ENCODE data around the gene SATB1.
A peak's percentile ranks its signal among the peaks of the same experiment; 100 is the strongest.

Gene SATB1

GRCh38 chr3:18402239-18402799 lies 22.8 kb downstream of the SATB1 start:
- DNase-seq, result no peak

GRCh38 chr3:18401300-18401961 lies 23.7 kb downstream of the SATB1 start:
- no peak for DNase-seq

- no peak for DNase-seq
Measured at GRCh38 chr3:18398448-18398847, 26.7 kb downstream of the SATB1 start.

DNA sequence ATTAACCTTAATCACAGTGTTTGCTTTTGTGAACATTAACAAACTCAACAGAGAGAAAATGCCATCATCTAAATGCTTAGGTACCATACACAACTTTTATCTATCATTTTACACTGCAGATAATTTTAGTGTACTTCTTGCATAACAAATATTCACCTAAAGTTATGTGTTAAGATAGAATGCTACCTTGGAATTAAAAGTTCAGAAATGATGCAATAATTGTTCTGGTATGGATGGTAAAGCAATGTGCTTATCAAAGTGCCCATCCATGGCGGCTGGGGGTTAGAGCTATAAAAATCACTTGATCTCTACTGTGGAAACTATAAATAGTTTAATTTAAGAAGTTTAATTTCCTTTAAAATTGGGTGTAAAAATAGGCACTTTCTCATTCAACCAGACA lies 28.7 kb downstream of the SATB1 start:
- no peak for DNase-seq

DNA sequence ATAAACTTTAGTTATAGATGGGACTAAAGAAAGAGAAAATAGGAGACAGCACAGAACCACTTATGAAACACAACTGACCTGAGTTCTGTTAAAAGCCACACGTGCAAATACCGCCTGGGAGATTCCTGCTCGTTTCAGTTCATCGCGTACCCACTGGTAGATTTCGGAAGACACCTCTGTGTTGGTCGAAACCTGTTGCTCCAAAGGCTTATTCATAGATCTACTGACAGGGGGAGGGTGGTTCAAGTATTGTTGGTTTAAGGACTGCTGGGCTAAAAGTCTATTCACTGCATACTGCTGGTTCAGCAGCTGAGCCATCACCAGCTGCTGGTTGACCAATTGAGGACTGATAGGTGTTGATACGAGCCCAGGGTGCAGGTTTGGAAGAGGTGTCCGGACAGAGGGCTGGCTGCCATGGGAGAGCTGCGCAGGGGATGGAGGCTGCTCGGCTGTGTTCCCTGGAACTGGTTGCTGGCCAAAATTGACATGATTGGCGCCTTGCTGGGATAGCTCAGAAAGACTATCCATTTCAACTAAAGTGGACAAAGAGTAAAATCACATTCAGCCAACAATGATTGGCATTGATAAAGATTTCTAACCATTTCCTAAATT lies 30.6 kb downstream of the SATB1 start:
- DNase-seq, result no peak

DNA sequence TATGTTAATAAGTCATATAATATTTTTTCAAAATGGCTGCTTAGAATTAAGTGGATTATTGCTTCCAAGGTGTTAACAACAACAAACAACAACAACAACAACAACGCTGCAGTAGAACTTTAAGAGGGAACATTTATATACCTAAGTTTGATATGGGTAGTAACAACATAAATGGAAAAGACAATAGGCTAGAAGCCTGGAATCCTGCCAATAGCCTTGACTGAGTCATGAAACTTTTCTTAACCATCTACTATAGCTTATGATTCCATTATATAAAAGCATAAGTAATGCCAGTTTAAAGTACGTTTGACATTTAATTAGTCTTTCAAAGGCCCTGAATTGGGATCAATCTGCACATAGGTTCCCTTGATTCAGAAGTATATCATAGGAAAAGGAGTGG lies 31.2 kb downstream of the SATB1 start:
- no peak for DNase-seq

- no peak for DNase-seq
Measured at GRCh38 chr3:18390024-18390660, 35.0 kb downstream of the SATB1 start.

GRCh38 chr3:18389108-18389733 lies 35.9 kb downstream of the SATB1 start:
- no peak for DNase-seq

- DNase-seq, result no peak
Measured at GRCh38 chr3:18386274-18386890, 38.8 kb downstream of the SATB1 start.

GRCh38 chr3:18385706-18386105 lies 39.4 kb downstream of the SATB1 start:
- DNase-seq, result no peak

DNA sequence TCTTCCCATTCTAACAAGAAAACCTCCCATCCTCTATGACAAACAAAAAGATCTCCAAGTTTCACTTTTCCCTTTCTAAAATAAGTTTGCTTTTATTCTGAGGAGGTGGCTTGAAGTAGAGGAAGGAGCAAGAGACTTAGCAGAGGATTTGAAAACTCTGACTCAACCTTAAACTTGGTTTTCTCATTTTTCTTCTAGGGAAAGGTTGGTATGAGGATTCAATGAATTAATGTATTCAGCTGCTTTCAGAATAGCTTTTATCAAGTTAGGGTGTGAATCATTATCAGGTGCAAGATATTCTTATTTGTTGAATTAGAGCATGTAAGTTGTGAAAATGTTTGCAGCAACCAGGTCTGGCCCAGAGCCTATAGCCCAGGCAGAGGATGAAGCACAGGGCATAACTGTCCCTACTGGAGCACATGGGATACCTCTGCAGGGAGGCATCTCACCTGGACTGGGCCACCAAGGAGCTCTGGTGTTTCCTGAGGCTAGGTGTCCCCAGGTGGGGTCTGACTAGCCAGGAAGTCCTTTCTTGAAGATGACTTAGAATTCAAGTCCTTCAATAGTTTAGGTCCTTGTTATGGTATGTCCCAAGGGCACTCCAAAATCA lies 42.3 kb downstream of the SATB1 start:
- DNase-seq, result no peak

- no peak for DNase-seq
Measured at GRCh38 chr3:18379647-18380046, 45.5 kb downstream of the SATB1 start.

- DNase-seq, result no peak
Measured at GRCh38 chr3:18378218-18378617, 46.9 kb downstream of the SATB1 start.

GRCh38 chr3:18376682-18377081 lies 48.5 kb downstream of the SATB1 start:
- no peak for DNase-seq

- no peak for DNase-seq
Measured at GRCh38 chr3:18372786-18373405, 52.2 kb downstream of the SATB1 start.

DNA sequence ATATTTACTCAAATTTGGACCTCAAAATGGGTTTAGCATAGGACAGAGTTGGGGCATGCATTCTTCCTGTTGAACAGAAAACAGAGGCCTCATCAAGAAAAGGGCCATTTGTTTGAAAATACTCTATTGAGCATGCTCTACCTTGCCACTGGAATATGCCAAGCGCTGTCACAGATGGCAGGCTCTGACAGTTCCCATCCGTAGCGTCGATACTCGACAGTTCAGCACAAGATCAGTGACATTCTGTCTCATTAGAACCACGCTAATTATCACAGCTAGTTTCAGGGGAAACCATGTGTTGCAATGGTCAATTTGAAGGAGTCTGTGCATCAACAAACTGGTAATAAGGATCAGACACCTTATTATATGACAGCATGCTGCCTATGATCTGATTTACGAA lies 54.5 kb downstream of the SATB1 start:
- DNase-seq, result peak in 2 of 56 donors; percentile 3 to 7

DNA sequence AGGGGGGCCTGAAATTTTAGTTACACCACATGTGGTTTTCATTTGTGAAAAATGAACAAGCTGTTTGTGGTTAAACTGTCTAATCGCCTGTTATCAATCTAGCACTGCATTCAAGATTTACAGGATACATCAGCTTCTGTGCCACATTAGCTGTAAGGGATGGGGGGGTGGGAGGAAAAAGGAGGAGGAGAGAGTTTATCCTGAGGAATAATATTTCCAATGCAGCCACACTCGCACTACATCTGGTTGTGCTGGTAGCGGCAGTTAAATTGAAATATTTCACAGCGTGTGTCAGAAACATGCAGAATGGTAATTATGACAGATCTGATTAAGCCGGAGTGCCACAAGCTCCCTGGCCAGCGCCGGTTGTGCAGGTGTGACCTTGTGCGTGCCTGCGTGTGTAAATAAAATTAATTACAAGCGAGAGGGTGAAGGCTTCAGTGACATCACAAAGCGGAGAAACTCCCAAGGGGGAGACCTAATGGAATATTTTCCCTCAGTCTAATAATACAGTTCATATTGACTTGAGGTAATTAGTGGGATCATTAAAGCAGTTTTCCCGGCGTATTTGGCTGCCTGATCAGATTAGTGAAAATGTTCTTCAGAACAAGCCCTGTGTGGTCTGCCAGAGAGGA lies 55.5 kb downstream of the SATB1 start:
- peak in 1 of 56 donors; percentile 12 for DNase-seq

- DNase-seq, result no peak
Measured at GRCh38 chr3:18366258-18366657, 58.9 kb downstream of the SATB1 start.

DNA sequence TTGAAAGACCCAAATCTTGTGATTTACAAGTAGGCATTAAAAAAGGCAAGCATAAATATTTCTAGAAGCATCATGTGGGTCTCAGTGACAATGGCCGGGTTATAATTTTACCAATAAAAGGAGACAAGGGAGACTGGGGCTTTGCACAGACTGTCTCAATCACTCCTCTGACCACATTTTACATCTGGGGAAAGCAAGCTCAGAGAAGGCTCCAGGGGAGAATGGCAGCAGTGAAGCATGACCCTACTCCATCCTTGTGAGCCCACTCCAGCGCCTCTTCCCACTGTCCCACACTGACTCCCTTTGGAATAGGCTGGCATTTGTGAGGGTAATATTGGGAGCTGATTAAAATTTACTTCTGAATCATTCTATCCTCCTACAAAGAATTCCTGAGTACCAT lies 61.8 kb downstream of the SATB1 start:
- DNase-seq, result no peak

DNA sequence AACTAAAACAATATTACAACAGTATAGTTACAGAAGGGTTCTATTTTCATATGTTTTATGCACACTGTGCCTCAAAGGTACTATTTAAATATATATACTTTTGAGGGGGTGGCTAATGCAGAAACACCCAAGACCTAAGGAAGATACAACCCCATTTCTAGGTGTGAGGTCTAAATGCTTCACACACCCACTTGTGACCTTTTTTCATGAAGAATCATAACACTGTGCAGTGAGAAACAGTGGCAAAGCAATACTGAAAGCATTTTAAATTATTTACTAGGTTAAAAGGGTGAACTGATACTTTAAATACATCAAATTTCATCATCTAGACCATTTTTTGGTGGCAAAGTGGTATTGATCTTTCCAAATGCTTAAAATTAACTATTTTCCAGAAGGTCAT lies 67.4 kb downstream of the SATB1 start:
- DNase-seq, result no peak

Data from nucleus accumbens (tissue), 56 donors.